Measurements from ENCODE around the gene FBXW4.

- TF ChIP-seq, protein P1, sequence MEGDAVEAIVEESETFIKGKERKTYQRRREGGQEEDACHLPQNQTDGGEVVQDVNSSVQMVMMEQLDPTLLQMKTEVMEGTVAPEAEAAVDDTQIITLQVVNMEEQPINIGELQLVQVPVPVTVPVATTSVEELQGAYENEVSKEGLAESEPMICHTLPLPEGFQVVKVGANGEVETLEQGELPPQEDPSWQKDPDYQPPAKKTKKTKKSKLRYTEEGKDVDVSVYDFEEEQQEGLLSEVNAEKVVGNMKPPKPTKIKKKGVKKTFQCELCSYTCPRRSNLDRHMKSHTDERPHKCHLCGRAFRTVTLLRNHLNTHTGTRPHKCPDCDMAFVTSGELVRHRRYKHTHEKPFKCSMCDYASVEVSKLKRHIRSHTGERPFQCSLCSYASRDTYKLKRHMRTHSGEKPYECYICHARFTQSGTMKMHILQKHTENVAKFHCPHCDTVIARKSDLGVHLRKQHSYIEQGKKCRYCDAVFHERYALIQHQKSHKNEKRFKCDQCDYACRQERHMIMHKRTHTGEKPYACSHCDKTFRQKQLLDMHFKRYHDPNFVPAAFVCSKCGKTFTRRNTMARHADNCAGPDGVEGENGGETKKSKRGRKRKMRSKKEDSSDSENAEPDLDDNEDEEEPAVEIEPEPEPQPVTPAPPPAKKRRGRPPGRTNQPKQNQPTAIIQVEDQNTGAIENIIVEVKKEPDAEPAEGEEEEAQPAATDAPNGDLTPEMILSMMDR (IDR thresholded peaks at IDR 0.05): no peak
- TF ChIP-seq POLR2A (IDR thresholded peaks at IDR 0.05): no peak
Measured at GRCh38 chr10:101656890-101657289, 38.1 kb downstream of the FBXW4 start.

Data from prostate gland (tissue), 2 donors.